GM19395 (cell line): ENCODE data around the gene CDKN2B.
"Not testable (repeated sequence)": the region's sequence is repeated elsewhere in the genome, so short reads cannot be mapped to it uniquely, and the experiment has no call there.

Experiments used
- ATAC-seq: cut with Tn5 transposase; IDR thresholded peaks from one replicate; pipeline ENCODE4 v1.9.1; 2021; ENCODE audit warnings: mild to moderate bottlenecking, moderate library complexity; ENCODE audit not compliant: unreplicated experiment

CDKN2B gene, protein sequence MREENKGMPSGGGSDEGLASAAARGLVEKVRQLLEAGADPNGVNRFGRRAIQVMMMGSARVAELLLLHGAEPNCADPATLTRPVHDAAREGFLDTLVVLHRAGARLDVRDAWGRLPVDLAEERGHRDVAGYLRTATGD

DNA sequence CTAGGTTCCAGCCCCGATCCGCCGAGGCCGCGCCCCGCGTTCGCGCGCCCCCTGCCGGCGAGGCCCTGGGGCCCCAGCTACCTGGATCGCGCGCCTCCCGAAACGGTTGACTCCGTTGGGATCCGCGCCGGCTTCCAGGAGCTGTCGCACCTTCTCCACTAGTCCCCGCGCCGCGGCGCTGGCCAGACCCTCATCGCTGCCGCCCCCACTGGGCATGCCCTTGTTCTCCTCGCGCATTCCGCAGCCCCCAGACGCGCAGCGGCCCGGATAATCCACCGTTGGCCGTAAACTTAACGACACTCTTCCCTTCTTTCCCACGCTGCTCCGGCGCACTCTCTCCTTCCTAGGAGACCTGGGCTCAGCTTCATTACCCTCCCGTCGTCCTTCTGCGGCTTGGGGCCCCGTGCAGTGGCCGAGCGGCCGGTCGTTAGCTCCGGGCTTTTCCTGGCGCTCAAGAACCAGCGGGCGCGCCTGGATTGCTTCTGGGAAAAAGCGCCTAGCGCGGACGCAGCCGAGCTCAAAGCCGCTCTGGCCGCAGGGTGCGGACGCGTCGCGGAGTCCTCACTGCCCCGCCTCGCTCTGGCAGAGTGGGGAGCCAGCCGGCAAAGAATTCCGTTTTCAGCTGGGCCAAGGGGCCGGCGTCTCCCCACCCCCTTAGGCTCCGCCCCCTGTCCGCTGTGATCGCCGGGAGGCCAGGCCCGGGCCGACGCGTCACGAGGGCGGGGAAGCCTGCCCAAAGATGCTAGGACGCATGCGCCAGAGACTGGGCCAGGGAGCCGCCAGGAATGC is at the start of gene CDKN2B:
TSS of gene CDKN2B (minus strand) at position 589 of the 789 bp plus-strand sequence. CDS start at position 237, 352 bp downstream.
- peak; percentile 89 for ATAC-seq

DNA sequence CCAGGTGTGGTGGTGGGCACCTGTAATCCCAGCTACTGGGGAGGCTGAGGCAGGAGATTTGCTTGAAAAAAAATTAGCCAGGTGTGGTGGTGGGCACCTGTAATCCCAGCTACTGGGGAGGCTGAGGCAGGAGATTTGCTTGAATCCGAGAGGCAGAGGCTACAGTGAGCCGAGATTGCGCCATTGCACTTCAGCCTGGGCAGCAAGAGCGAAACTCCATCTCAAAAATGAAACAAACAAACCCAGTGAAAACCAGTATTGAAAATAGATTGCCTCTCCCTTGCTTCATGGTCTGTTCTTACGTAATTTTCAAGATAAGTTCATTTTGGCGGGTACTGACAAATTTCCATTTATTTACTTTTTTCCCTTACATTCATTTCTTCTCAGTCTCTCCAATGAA is 48.9 kb upstream of the CDKN2B start:
- ATAC-seq: not testable (repeated sequence)

DNA sequence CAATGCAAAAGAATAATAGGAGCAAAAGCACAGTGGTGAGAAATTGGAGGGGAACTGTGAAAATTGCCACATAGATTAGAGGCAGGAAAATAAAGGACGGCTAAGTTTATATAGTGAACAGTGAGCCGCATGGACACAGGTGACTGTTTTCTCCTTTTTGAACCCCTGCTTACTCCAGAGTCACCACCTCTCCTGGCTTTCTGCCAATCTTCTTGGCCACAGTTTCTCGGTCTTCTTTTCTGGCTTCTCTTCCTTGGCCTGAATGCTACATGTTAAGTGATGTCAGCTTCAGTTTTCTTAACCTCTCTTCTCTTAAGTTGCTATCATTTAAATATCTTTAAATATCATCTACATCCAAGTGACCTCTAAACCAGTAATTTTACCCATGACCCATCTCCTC is 47.3 kb upstream of the CDKN2B start:
- ATAC-seq: no peak

DNA sequence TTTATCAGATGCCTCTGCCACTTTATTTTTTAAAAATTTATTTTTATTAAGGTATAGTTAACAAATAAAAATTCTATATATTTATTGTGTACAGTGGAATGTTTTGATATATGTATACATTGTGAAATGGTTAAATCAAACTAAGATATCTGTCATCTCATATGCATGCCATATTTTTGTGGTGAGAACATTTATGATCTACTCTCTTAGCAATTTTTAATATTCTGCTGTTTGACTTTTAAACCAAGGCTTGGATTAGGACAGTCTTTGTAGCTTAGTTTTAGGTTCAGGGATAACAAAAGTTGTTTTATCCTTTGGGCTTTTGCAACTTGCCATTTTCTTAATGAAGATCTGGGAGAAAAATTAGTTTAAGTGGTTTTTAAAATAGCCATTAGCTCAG is 46.0 kb upstream of the CDKN2B start:
- no peak for ATAC-seq

DNA sequence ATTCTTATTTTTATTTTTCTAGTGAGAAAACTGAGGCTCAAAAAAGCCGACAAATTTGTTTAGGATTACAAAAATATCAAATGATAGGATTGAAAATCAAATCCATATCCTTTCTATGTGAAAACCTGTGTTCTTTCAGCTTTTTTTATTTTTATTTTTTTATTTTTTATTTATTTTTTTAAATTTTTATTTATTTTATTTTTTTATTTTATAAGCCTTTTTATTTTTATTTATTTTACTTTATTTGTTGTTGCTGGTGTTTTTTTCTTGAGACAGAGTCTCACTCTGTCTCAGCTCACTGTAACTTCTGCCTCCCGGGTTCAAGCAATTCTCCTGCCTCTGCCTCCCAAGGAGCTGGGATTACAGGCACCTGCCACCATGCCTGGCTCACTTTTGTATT is 45.4 kb upstream of the CDKN2B start:
- no peak for ATAC-seq

DNA sequence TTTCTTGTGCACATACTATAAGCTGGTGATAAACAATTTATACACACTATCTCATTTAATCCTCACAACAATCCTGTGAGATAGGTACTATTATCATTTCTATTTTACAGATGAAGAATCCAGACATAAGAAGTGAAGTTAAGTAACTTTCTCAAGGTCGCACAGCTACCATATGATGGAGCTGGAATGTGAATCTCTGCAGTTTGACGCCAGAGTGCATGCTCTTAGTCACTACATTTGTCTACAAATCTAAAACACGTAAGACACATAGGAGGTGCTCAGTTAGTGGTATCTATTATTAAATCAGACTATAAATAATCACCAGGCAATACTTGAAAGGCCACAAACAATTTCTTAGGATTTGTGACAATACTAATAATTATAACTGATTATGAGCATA is 45.0 kb upstream of the CDKN2B start:
- no peak for ATAC-seq

DNA sequence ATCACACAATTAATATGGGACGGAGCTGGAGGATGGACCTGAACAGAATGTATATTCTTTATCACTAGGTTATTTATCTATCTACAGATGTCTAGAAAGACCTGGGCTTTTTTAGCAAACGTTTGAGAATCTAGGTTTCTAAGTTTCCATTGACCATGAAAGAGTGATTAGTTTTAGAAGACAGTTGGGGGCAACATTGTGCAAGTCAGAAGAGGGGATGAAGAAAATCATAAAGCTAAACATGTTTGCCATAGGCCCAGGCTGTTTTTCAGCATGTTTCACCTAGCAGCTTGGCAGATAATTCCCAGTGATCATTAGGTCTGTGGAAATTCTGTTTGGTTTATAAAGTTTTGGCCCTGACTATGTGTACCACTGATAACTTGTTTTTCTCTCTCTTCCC is 44.1 kb upstream of the CDKN2B start:
- ATAC-seq: no peak

DNA sequence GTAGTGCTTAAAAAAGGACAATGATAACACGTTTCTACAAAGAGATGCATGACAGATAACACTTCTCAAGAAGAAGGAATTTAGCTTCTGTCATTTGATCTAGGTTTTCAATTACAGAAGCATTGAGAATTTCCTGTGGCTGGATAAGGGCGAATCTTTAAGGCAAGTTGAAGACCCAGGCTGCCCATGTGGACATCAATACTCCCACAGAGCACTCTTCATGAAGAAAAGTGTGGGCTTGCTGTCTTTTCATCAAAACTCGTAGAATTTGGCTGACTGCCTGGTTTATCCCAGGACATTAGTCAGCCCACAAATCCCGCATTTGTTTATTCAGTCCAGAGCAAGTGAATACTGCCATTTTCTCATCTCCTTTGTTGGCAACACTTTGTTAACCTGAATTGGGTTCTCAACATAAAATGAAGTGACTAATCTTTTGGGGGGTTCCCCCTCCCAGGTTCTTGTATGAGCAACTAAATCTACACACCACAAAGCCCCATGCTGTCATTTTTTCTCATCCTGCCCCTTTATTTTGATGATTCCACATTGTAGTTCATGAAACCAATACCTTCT is 43.4 kb upstream of the CDKN2B start:
- peak; percentile 44 for ATAC-seq

DNA sequence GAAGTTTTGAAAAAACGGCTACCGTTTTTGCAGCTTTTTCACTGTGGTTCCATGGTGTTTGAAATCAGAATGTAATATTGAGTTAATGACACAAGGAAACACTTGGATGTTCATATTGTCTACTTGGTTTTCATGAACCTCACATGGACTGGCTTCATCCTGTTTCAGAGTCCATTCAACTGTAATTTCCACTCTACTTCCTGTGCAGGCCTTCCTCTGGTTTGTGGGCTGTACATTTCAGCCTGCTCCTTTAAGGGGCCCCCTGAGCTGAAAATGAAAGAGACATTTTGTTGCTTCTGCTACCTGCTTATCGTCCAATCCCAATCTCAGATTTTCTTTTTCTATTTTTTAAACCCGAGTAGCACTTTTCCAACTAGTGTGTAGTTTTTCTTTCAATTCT is 41.8 kb upstream of the CDKN2B start:
- ATAC-seq: peak; percentile 93

DNA sequence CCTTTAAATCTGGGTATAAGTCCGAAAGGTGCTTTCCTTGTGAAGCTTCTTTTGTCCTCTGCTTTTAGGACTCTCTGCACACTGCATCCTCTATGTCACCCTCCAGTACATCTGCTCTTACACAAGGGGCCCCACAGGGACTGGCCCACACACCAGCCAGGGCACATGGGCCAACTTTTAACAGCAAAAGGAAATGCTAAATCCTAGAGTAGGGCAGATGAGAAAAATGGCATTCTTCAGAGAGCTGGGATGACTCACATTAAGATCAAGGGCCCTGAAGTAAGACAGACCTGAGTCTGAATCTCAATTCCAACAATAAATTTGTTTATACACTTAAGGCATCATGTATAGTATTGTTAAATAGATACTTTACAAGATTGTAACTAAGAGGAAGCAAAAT is 40.3 kb upstream of the CDKN2B start:
- no peak for ATAC-seq

DNA sequence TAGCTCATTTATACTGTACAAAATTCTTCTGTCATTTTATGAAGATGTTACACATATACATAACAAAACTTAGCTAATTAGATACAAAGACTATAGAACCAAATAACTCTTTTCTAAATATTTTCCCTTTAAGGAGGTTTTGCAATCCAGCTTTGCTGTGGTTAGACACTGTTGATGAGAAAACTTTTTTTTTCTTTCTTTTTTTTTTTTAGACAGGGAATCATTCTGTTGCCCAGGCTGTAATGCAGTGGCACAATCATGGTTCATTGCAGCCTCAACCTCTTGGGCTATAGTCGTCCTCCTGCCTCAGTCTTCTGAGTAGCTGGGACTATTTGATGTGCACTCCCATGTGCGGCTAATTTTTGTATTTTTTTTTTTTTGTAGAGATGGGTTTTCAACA is 38.5 kb upstream of the CDKN2B start:
- ATAC-seq: no peak

DNA sequence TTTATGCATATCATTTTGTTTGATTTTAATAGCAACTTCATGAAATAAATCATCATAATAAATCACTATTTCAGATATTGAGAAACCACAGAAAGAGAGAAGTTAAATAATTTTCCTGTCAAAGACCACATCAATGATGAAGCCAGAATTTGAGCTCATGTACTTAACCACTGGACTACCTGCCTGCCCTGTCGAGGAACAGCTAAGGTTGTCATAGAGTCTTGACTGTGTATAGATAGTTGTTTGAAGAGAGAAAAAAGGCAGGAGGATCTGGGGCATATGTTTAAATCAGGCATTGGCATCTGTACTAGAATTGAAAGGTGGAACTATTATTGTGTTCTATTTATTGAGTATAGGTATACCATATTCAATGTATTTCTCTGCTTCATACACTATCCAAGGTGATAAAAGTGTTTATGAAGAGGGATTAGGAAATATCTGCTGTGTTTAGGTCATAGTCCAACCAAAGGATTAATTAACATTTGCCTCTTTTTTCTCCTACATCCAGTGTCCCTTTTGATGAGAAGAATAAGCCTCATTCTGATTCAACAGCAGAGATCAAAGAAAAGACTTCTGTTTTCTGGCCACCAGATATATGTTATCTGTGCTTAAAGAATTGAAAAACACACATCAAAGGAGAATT is 37.3 kb upstream of the CDKN2B start:
- no peak for ATAC-seq

DNA sequence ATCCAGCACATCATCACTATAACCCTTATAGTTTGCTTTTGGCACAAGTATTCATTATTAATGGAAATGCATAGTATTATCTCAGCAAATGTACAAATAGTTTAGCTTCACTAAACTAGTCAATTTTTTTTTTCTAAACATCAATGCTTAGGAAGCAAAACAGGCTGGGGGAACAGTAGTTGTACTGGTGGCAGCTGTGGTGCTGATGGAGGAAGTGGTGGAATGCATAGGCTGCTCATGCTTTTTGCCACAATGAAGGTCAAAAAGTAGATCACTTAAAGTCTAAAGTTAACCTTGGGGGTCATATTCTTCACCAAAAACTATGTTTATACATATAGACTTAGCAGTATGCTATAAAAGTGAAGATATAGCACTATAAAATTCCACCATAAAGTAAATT is 36.3 kb upstream of the CDKN2B start:
- ATAC-seq: no peak

DNA sequence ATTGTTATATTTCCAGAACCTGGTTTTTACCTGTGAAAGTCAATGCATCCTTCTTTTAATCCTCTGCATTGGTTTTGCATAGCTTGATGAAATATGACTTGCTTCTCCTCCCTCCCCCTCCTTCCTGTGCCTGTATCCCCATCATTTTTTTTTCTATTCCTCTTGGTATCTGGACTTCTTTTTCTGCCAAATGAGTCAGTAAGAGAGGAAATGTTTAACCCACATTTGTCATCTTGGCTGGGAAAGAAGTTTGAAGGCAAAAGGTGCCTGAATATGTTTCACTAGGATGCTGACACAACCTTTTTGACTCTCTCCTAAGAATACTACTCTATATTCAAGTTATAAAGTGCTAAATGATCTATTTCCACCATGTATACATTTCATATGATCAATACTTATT is 35.5 kb upstream of the CDKN2B start:
- no peak for ATAC-seq

DNA sequence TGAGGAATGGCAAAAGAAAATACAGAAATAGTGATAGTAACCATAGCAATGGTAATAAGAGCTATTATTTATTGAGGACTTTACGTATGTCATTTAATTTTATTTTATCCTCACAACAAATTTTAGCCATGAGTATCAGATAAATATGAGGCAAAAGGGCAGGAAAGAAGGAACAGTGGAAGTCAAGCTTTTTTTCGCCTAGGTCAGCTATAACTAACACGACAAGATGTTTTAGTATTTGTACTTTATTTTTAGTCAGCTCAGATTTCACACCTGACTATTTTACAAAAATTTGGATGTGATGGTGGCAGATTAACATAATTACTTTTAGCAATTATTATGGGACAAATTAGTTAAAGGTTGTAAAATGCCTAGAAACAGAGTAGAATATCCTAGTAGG is 34.8 kb upstream of the CDKN2B start:
- no peak for ATAC-seq

DNA sequence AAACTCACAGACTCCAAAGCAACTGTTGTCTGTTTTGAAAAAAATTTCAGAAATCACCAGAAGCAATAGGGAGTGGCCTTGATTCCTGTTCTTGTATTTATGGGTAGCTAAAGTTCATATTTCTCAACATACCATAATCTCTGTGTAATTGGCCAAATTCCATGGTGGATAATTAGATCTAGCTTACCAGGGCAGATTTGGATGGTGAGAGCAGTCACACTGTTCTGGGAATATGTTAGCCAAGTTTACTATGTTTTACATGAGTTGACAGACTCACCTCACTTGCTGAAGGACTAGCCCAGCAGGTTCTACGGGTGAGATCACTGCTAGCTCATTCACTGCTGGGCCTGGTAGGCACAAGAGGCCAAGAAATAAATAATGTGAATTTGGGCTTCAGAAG is 32.7 kb upstream of the CDKN2B start:
- ATAC-seq: no peak

DNA sequence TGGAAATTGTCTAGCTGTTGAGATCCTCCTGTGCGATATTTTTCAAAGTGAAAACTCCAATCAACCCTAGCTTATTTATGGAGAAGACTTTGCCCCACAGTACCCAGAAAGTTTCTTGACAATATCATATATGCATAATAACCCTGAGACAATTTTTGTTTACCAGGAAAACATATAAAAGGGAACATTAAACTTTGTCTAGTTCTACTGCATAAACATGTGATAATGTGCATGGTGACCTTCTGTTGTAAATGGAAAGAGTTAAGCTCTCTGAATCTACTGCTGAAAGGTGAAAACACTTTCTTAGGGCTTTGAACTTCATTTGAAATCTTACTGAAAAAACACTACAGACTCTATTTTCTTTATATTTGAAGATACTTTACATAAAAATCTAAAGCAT is 32.2 kb upstream of the CDKN2B start:
- ATAC-seq: no peak

DNA sequence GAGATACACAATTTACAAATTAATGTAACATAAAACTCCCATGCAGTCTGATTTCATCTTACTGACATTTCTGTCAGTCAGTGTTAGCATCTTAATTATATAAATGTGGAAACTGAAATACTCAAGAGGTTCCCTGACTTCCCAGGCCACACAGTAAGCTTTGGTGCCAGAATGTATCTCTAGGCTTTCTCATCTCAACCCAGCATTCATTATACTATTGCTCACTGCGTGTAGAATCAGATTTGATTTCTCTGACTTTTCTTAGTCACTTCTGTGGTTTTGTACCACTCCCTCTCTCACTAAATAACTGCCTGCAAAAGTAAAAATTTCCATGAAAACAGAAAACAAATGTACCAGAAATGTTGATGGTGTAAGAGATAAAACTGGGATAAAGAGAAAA is 31.7 kb upstream of the CDKN2B start:
- ATAC-seq: no peak

DNA sequence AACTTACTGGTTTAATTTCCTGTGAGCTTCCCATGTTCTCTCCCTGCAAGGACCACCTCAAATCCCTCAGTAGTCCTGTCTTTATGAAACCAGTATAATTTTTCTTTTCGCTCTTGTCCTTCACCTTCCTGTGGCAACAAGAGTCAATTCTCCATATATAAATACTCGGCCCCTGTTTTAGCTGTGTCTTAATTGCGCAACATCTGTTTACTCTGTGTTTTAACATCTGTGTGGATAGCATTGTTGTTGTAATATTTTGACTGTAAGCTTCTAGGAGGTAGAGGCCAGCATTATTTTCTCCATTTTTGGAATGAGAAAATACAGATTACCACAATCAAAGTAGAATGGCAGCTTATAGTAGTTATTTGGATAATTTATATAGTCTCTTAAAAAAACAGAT is 30.2 kb upstream of the CDKN2B start:
- ATAC-seq: no peak

DNA sequence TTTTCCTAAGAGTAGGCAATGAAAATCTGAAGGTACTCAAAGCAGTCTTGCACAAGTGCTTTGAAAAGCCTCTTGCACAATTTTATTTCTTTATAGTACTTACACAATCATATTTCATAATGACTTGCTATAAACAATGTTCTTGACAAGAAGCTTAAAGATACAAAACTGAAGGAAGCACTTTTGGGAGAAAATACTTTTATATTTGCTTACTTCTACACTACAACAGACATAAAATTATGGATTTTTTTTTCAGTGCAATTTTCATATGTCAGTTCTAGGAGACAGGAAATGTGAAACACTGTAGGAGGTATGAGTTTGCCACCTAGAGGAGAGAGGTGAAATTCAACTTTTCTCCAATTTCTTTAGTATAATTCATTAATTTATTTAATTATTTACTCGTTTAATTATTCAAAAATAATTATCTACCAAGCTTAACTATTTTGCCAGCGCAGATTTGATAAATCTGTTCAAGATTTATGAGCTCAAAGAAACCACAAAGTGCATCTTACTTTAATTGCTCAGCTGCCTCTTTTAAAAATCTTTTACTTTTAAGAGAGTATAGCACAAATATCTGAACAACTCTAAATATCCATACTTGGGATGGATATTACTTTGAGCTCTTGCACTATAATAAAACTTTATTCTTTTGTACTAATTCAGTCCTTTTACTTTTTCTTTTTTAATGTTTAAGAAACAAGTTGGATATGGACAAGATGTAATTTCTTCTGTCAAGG is 29.0 kb upstream of the CDKN2B start:
- no peak for ATAC-seq

DNA sequence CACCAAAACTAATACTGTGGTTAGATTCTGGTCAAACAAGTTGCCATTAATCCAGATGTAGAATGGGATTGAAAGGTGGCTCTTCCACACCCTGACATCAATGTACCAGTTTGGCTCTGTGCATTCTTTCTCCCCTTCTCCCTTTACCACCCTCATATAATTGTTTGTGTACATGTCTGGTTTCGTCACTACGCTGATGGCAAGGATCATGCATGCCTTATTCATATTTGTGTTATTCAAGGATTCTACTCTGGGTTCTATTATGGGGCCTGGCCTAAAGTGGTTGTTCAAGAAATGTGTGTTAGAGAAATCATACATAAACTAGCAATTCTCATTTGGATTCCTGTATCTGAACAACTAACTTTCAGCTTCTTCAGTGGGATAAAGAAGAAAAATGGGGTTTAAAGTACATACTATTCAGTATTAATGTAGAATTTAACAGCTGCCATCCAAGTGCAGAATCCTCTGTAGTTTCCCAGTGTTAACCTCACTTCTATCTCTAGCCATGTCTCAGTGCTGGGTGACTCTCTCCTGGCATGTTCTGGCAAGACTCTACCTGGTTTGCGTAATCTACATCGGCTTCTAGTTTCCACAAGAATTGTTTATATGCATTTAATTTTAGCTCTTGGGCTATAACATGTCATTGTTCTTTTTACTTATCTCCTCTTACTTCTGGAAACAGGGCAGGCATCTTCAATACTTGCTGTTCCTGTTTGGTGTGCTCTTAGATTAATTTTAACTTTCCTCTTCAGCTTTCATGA is 27.9 kb upstream of the CDKN2B start:
- no peak for ATAC-seq
